ENCODE measurements around the gene DTNBP1. TPM values are rescaled to one million over a fixed set of nuclear protein-coding genes. Genes with fewer than 3 reads are reported as not detected.

Gene DTNBP1
- total and polyA plus RNA-seq, 2 experiments from 2014 or later = 0.32 to 15.8 TPM

- Histone ChIP-seq H3K36me3 (ENCODE audit: low read depth) (peaks cover 7% of the 10 kb centered on the region; the same call in 1 of the 2 replicates), H3K9ac (no peak overlapping the region), H3K4me3 (no peak overlapping the region), H3F3A (ENCODE audit: insufficient read depth) (peaks cover 10% of the 10 kb centered on the region), H2AFZ (no peak overlapping the region), H3K4me1 (ENCODE audit: insufficient read depth) (peaks cover 15% of the 10 kb centered on the region), H3K9me3 (ENCODE audit: low read depth) (no peaks in the 10 kb centered on the region), H3K79me2 (ENCODE audit: insufficient read depth) (peaks cover 22% of the 10 kb centered on the region), H3K4me2 (ENCODE audit: unreplicated experiment) (no peak overlapping the region), H3K27ac (no peak overlapping the region), H3K27me3 (replicated peaks; ENCODE audit: insufficient read depth) (no peaks in the 10 kb centered on the region), H3K9me2 (ENCODE audit: insufficient read depth) (no peaks in the 10 kb centered on the region), H4K20me1 (ENCODE audit: insufficient read depth) (peaks cover 5% of the 10 kb centered on the region; the same call in 1 of the 2 replicates)
- WGBS, 2 experiments (ENCODE audit: low coverage in 1 of 2, low lambda C conversion rate in 2 of 2, missing lambda C conversion rate in 2 of 2) = 94 to 96% methylated on average over 37 to 38 of the region's 38 CpGs
- TF ChIP-seq EZH2 (IDR thresholded peaks at IDR 0.05; ENCODE audit: insufficient read depth, poor library complexity, severe bottlenecking) = no peak
- TF ChIP-seq EZH2phosphoT487 (IDR thresholded peaks at IDR 0.05; ENCODE audit: insufficient read depth, low read depth) = no peak
- DNase-seq = no peak
- in situ Hi-C loops (cut with MboI) = no loop called here
These were observed 161.7 kb downstream of the DTNBP1 start for GRCh38 chr6:15500901-15501825.

- no peak overlapping the region for H3K4me2 ChIP-seq (ENCODE audit: unreplicated experiment)
- H2AFZ ChIP-seq = no peak overlapping the region
- no peaks in the 10 kb centered on the region for H3K9me2 ChIP-seq (ENCODE audit: insufficient read depth)
- no peak overlapping the region for H3K27ac ChIP-seq
- peaks cover 9% of the 10 kb centered on the region for H3K4me1 ChIP-seq (ENCODE audit: insufficient read depth)
- in situ Hi-C loops (cut with MboI) = no loop called here
- no peak for DNase-seq
- H4K20me1 ChIP-seq (ENCODE audit: insufficient read depth) = no peaks in the 10 kb centered on the region
- no peak overlapping the region for H3K4me3 ChIP-seq
- no peak for TF ChIP-seq EZH2phosphoT487 (IDR thresholded peaks at IDR 0.05; ENCODE audit: insufficient read depth, low read depth)
- no peak for TF ChIP-seq EZH2 (IDR thresholded peaks at IDR 0.05; ENCODE audit: insufficient read depth, poor library complexity, severe bottlenecking)
- H3K36me3 ChIP-seq (ENCODE audit: low read depth) = peaks cover 9% of the 10 kb centered on the region; the same call in 1 of the 2 replicates
- H3K27me3 ChIP-seq (replicated peaks; ENCODE audit: insufficient read depth) = no peaks in the 10 kb centered on the region
- H3F3A ChIP-seq (ENCODE audit: insufficient read depth) = peaks cover under 1% of the 10 kb centered on the region
- no peak overlapping the region for H3K9ac ChIP-seq
- peaks cover 25% of the 10 kb centered on the region for H3K79me2 ChIP-seq (ENCODE audit: insufficient read depth)
- H3K9me3 ChIP-seq (ENCODE audit: low read depth) = no peaks in the 10 kb centered on the region
- 97 to 99% methylated on average over 15 to 16 of the region's 16 CpGs for WGBS, 2 experiments (ENCODE audit: low coverage in 1 of 2, low lambda C conversion rate in 2 of 2, missing lambda C conversion rate in 2 of 2)
These were observed 162.6 kb downstream of the DTNBP1 start for GRCh38 chr6:15500078-15500740.

GRCh38 chr6:15499591-15499990 lies 163.2 kb downstream of the DTNBP1 start:
- Histone ChIP-seq H2AFZ (no peak overlapping the region), H3K4me3 (no peak overlapping the region), H3K4me1 (ENCODE audit: insufficient read depth) (peaks cover 8% of the 10 kb centered on the region), H3K9me3 (ENCODE audit: low read depth) (no peaks in the 10 kb centered on the region), H3F3A (ENCODE audit: insufficient read depth) (no peaks in the 10 kb centered on the region; the same call in 1 of the 2 replicates), H3K79me2 (ENCODE audit: insufficient read depth) (peaks cover 31% of the 10 kb centered on the region), H3K36me3 (ENCODE audit: low read depth) (peaks cover 9% of the 10 kb centered on the region; the same call in 1 of the 2 replicates), H3K9me2 (ENCODE audit: insufficient read depth) (no peaks in the 10 kb centered on the region), H3K9ac (no peak overlapping the region), H4K20me1 (ENCODE audit: insufficient read depth) (no peaks in the 10 kb centered on the region), H3K27ac (no peak overlapping the region), H3K4me2 (ENCODE audit: unreplicated experiment) (no peak overlapping the region), H3K27me3 (replicated peaks; ENCODE audit: insufficient read depth) (no peaks in the 10 kb centered on the region)
- TF ChIP-seq EZH2 (IDR thresholded peaks at IDR 0.05; ENCODE audit: insufficient read depth, poor library complexity, severe bottlenecking) = no peak
- in situ Hi-C loops (cut with MboI) = loop anchor here (10.0 kb wide), 1 partner anchor 1285 kb away; no protein-coding TSS in a partner anchor
- WGBS, 2 experiments (ENCODE audit: low coverage in 1 of 2, low lambda C conversion rate in 2 of 2, missing lambda C conversion rate in 2 of 2) = 97 to 98% methylated on average over 8 to 9 of the region's 9 CpGs
- no peak for DNase-seq

GRCh38 chr6:15499125-15499524 lies 163.7 kb downstream of the DTNBP1 start:
- peaks cover 3% of the 10 kb centered on the region for H3K4me1 ChIP-seq (ENCODE audit: insufficient read depth)
- no peak overlapping the region for H3K4me3 ChIP-seq
- H3K36me3 ChIP-seq (ENCODE audit: low read depth) = peaks cover 9% of the 10 kb centered on the region; the same call in 1 of the 2 replicates
- H3K9me3 ChIP-seq (ENCODE audit: low read depth) = no peaks in the 10 kb centered on the region
- in situ Hi-C loops (cut with MboI) = loop anchor here (10.0 kb wide), 1 partner anchor 1284 kb away; no protein-coding TSS in a partner anchor
- H3K9ac ChIP-seq = no peak overlapping the region
- peaks cover 33% of the 10 kb centered on the region for H3K79me2 ChIP-seq (ENCODE audit: insufficient read depth)
- H3K27me3 ChIP-seq (replicated peaks; ENCODE audit: insufficient read depth) = no peaks in the 10 kb centered on the region
- H2AFZ ChIP-seq = no peak overlapping the region
- no peak for TF ChIP-seq EZH2phosphoT487 (IDR thresholded peaks at IDR 0.05; ENCODE audit: insufficient read depth, low read depth)
- TF ChIP-seq EZH2 (IDR thresholded peaks at IDR 0.05; ENCODE audit: insufficient read depth, poor library complexity, severe bottlenecking) = no peak
- DNase-seq = no peak
- H3K9me2 ChIP-seq (ENCODE audit: insufficient read depth) = no peaks in the 10 kb centered on the region
- 97 to 98% methylated on average over 12 of the region's 12 CpGs for WGBS, 2 experiments (ENCODE audit: low coverage in 1 of 2, low lambda C conversion rate in 2 of 2, missing lambda C conversion rate in 2 of 2)
- no peak overlapping the region for H3K4me2 ChIP-seq (ENCODE audit: unreplicated experiment)
- H3K27ac ChIP-seq = no peak overlapping the region
- no peaks in the 10 kb centered on the region; the same call in 1 of the 2 replicates for H3F3A ChIP-seq (ENCODE audit: insufficient read depth)
- H4K20me1 ChIP-seq (ENCODE audit: insufficient read depth) = no peaks in the 10 kb centered on the region

Measured in GM23248 (cell line).